Mesenchymal stem cell (in vitro differentiated cells and primary cell): Measurements from ENCODE around the gene FKRP.

ENCODE experiments used
- DNase-seq: peaks from one replicate; pipeline ENCODE4 v3.0.0-alpha.2; 2013
- H2AFZ ChIP-seq: one replicate; pipeline ENCODE4 v1.6.1; 2013; ENCODE audit warnings: low read depth, mild to moderate bottlenecking, control low read depth, inconsistent platforms, low read length, moderate library complexity
- H2AK5ac ChIP-seq: 2 replicates; pipeline ENCODE4 v1.6.1; 2013; ENCODE audit warnings: low read length, moderate library complexity, mild to moderate bottlenecking, inconsistent platforms; ENCODE audit not compliant: severe bottlenecking
- H2BK120ac ChIP-seq: one replicate; pipeline ENCODE4 v1.6.1; 2013; ENCODE audit warnings: low read depth, mild to moderate bottlenecking, inconsistent platforms, low read length, moderate library complexity
- H2BK12ac ChIP-seq, 2 experiments: one replicate each; pipeline ENCODE4 v1.6.1; 2013; ENCODE audit warnings: inconsistent platforms in 2 of 2, low read length in 2 of 2, mild to moderate bottlenecking in 2 of 2, moderate library complexity in 2 of 2, control low read depth in 1 of 2
- H2BK15ac ChIP-seq: one replicate; pipeline ENCODE4 v1.6.1; 2013; ENCODE audit warnings: mild to moderate bottlenecking, low read depth, inconsistent platforms; ENCODE audit not compliant: poor library complexity, severe bottlenecking
- H2BK5ac ChIP-seq: 2 replicates; pipeline ENCODE4 v1.6.1; 2013; ENCODE audit warnings: low read depth, mild to moderate bottlenecking, low read length, control low read depth, inconsistent platforms; ENCODE audit not compliant: poor library complexity, severe bottlenecking
- H3K14ac ChIP-seq, 2 experiments: one replicate each; pipeline ENCODE4 v1.6.1; 2013; ENCODE audit warnings: inconsistent platforms in 2 of 2, low read length in 2 of 2, control low read depth in 1 of 2, mild to moderate bottlenecking in 1 of 2, moderate library complexity in 1 of 2
- H3K18ac ChIP-seq, 2 experiments: one replicate each; pipeline ENCODE4 v1.6.1; 2013; ENCODE audit warnings: inconsistent platforms in 2 of 2, low read length in 2 of 2, control low read depth in 1 of 2, low read depth in 1 of 2, mild to moderate bottlenecking in 1 of 2
- H3K23ac ChIP-seq, 2 experiments: one replicate each; pipeline ENCODE4 v1.6.1; 2013; ENCODE audit warnings: inconsistent platforms in 2 of 2, low read length in 2 of 2, mild to moderate bottlenecking in 2 of 2, moderate library complexity in 2 of 2, control low read depth in 1 of 2
- H3K27ac ChIP-seq: 2 replicates; pipeline ENCODE4 v1.5.1; 2013; ENCODE audit warnings: mild to moderate bottlenecking, moderate library complexity, low read length, control low read depth, inconsistent platforms; ENCODE audit not compliant: poor library complexity, severe bottlenecking
- H3K27me3 ChIP-seq, 2 experiments: 2 replicates each; pipeline versions ENCODE4 v1.6.1 to v1.7.0; 2013; ENCODE audit warnings: low read length in 2 of 2, mild to moderate bottlenecking in 2 of 2, moderate library complexity in 2 of 2, control low read depth in 1 of 2, inconsistent platforms in 1 of 2; ENCODE audit not compliant: control insufficient read depth in 1 of 2, insufficient read depth in 1 of 2
- H3K36me3 ChIP-seq, 2 experiments: 2 replicates each; pipeline versions ENCODE4 v1.6.1 to v1.7.0; 2013; ENCODE audit warnings: low read length in 2 of 2, control low read depth in 1 of 2, inconsistent platforms in 1 of 2, low read depth in 1 of 2, mild to moderate bottlenecking in 1 of 2; ENCODE audit not compliant: insufficient read depth in 2 of 2, control insufficient read depth in 1 of 2
- H3K4ac ChIP-seq, 2 experiments: one replicate each; pipeline ENCODE4 v1.6.1; 2013; ENCODE audit warnings: inconsistent platforms in 2 of 2, low read length in 2 of 2, mild to moderate bottlenecking in 2 of 2, moderate library complexity in 2 of 2, control low read depth in 1 of 2, low read depth in 1 of 2
- H3K4me1 ChIP-seq: 2 replicates; pipeline ENCODE4 v1.6.1; 2013; ENCODE audit warnings: low read depth, low read length, control low read depth; ENCODE audit not compliant: control insufficient read depth, insufficient read depth
- H3K4me2 ChIP-seq: 2 replicates; pipeline ENCODE4 v1.6.1; 2013; ENCODE audit warnings: low read length, mild to moderate bottlenecking, inconsistent platforms; ENCODE audit not compliant: poor library complexity, severe bottlenecking
- H3K4me3 ChIP-seq, 2 experiments: 2 replicates each; pipeline versions ENCODE4 v1.5.1 to v1.7.0; 2013; ENCODE audit warnings: low read length in 2 of 2, mild to moderate bottlenecking in 2 of 2, control low read depth in 1 of 2, low read depth in 1 of 2; ENCODE audit not compliant: insufficient read depth in 1 of 2
- H3K79me1 ChIP-seq: replicated peaks from 2 replicates; pipeline ENCODE4 v1.6.1; 2013; ENCODE audit warnings: mild to moderate bottlenecking, control low read depth, low read length, inconsistent platforms; ENCODE audit not compliant: poor library complexity, severe bottlenecking
- H3K9ac ChIP-seq: 2 replicates; pipeline ENCODE4 v1.7.0; 2013; ENCODE audit warnings: mild to moderate bottlenecking, low read length, moderate library complexity
- H3K9me3 ChIP-seq: 2 replicates; pipeline ENCODE4 v1.7.0; 2013; ENCODE audit warnings: mild to moderate bottlenecking, low read length; ENCODE audit not compliant: control insufficient read depth
- H4K8ac ChIP-seq: one replicate; pipeline ENCODE4 v1.6.1; 2013; ENCODE audit warnings: inconsistent platforms, mild to moderate bottlenecking, low read length, moderate library complexity
- H4K91ac ChIP-seq: one replicate; pipeline ENCODE4 v1.6.1; 2013; ENCODE audit warnings: mild to moderate bottlenecking, low read length, inconsistent platforms
- WGBS: methylation state at CpG from one replicate; pipeline ENCODE4 v1.1.7; 2013; ENCODE audit warnings: mixed read lengths; 5-methylcytosine and 5-hydroxymethylcytosine counted together

Gene FKRP

GRCh38 chr19:46782355-46783019 lies 36.6 kb downstream of the FKRP start:
- H2BK15ac ChIP-seq = no peak overlapping the region
- H3K4me2 ChIP-seq = no peak overlapping the region
- H3K27me3 ChIP-seq = no peaks in the 10 kb centered on the region
- no peak overlapping the region for H3K9ac ChIP-seq
- H3K14ac ChIP-seq = peak overlapping the region in 1 of 2 experiments; percentile 53
- H3K4me1 ChIP-seq = peaks cover 33% of the 10 kb centered on the region
- DNase-seq = no peak
- no peak overlapping the region for H3K27ac ChIP-seq
- no peaks in the 10 kb centered on the region for H3K9me3 ChIP-seq
- 98% methylated on average over 7 of the region's 7 CpGs for WGBS
- peak overlapping the region in 1 of 2 experiments; percentile 3 for H3K23ac ChIP-seq
- H3K36me3 ChIP-seq = peaks cover 52% of the 10 kb centered on the region in 2 experiments
- no peak overlapping the region for H3K4me3 ChIP-seq
- peak overlapping the region; percentile 28 to 49 for H2BK12ac ChIP-seq
- H2AK5ac ChIP-seq = peak overlapping the region; percentile 75
- H3K18ac ChIP-seq = no peak overlapping the region
- no peak overlapping the region for H3K4ac ChIP-seq
- peaks cover 29% of the 10 kb centered on the region for H3K79me1 ChIP-seq
- H2AFZ ChIP-seq = no peak overlapping the region
- H2BK120ac ChIP-seq = no peak overlapping the region
- H2BK5ac ChIP-seq = no peak overlapping the region
- H4K8ac ChIP-seq = no peak overlapping the region
- H4K91ac ChIP-seq = no peak overlapping the region

DNA sequence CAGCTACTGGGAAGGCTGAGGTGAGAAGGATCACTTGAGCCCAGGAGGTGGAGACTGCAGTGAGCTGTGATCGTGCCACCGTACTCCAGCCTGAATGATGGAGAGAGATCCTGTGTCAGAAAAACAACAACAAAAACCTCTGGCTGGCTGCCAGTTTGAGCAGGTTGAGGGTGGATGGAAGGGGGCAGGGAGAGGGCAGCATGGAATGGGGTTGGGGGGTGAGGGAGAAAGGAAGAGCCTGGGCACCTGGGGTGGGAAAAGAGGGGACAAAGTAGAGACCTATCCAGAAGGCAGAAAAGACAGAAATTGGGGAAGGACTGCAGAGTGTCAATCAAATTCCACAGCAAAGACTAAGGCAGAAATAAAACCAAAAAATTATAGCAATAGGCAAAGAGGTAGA lies 37.8 kb downstream of the FKRP start:
- Histone ChIP-seq H3K4me1 (peaks cover 36% of the 10 kb centered on the region), H3K9me3 (no peaks in the 10 kb centered on the region), H3K9ac (peak overlapping the region; percentile 98), H3K4ac (peak overlapping the region in 1 of 2 experiments; percentile 89), H3K27me3 (no peaks in the 10 kb centered on the region), H3K4me3 (peak overlapping the region in 1 of 2 experiments; percentile 97), H2BK12ac (peak overlapping the region in 1 of 2 experiments; percentile 75), H3K27ac (peak overlapping the region; percentile 66), H3K36me3 (peaks cover 41% of the 10 kb centered on the region in 2 experiments), H3K23ac (peak overlapping the region in 1 of 2 experiments; percentile 91), H2AK5ac (peak overlapping the region; percentile 49), H3K4me2 (no peak overlapping the region), H3K14ac (no peak overlapping the region), H3K79me1 (peaks cover 25% of the 10 kb centered on the region), H4K91ac (peak overlapping the region; percentile 45), H2BK5ac (no peak overlapping the region), H2AFZ (no peak overlapping the region), H3K18ac (peak overlapping the region in 1 of 2 experiments; percentile 55), H2BK120ac (peak overlapping the region; percentile 76), H2BK15ac (no peak overlapping the region), H4K8ac (no peak overlapping the region)
- DNase-seq = no peak
- WGBS = 85% methylated on average over 2 of the region's 2 CpGs

GRCh38 chr19:46784262-46785053 lies 38.6 kb downstream of the FKRP start:
- H3K9ac ChIP-seq = peak overlapping the region; percentile 98
- H3K18ac ChIP-seq = peak overlapping the region; percentile 11 to 81
- peak overlapping the region; percentile 66 for H3K27ac ChIP-seq
- H4K8ac ChIP-seq = peak overlapping the region; percentile 93
- H2BK15ac ChIP-seq = peak overlapping the region; percentile 62
- H3K9me3 ChIP-seq = no peaks in the 10 kb centered on the region
- H2BK12ac ChIP-seq = peak overlapping the region; percentile 75 to 84
- H3K4me1 ChIP-seq = peaks cover 36% of the 10 kb centered on the region
- H3K36me3 ChIP-seq = peaks cover 34 to 35% of the 10 kb centered on the region in 2 experiments
- no peak overlapping the region for H2AFZ ChIP-seq
- peak overlapping the region in 1 of 2 experiments; percentile 0 for H3K14ac ChIP-seq
- peak overlapping the region; percentile 76 for H2BK120ac ChIP-seq
- H3K27me3 ChIP-seq = no peaks in the 10 kb centered on the region
- H3K4me2 ChIP-seq = peak overlapping the region; percentile 68
- peak overlapping the region in 1 of 2 experiments; percentile 83 for H3K23ac ChIP-seq
- H3K4ac ChIP-seq = peak overlapping the region; percentile 78 to 89
- peak; percentile 93 for DNase-seq
- peaks cover 23% of the 10 kb centered on the region for H3K79me1 ChIP-seq
- H3K4me3 ChIP-seq = peak overlapping the region in 1 of 2 experiments; percentile 97
- WGBS = 26% methylated on average over 11 of the region's 17 CpGs
- H2AK5ac ChIP-seq = peak overlapping the region; percentile 49
- peak overlapping the region; percentile 5 for H4K91ac ChIP-seq
- H2BK5ac ChIP-seq = no peak overlapping the region
